GM21737 (cell line): ENCODE results near the gene TACC2.
"Not testable (repeated sequence)": the region's sequence is repeated elsewhere in the genome, so short reads cannot be mapped to it uniquely, and the experiment has no call there.

Experiments used
- ATAC-seq: cut with Tn5 transposase; IDR thresholded peaks from one replicate; pipeline ENCODE4 v1.9.1; 2021; ENCODE audit warnings: mild to moderate bottlenecking, moderate library complexity; ENCODE audit not compliant: unreplicated experiment

Gene TACC2

GRCh38 chr10:122055252-122055651 lies 66.3 kb downstream of the TACC2 start:
- ATAC-seq, result no peak

GRCh38 chr10:122056431-122057094 lies 67.6 kb downstream of the TACC2 start:
- ATAC-seq, result no peak

- ATAC-seq, result no peak
Measured at GRCh38 chr10:122057841-122058413, 69.0 kb downstream of the TACC2 start.

GRCh38 chr10:122060250-122060649 lies 71.3 kb downstream of the TACC2 start:
- ATAC-seq, result no peak

GRCh38 chr10:122062831-122063674 lies 74.1 kb downstream of the TACC2 start:
- ATAC-seq, result no peak

- ATAC-seq, result not testable (repeated sequence)
Measured at GRCh38 chr10:122066337-122066939, 77.5 kb downstream of the TACC2 start.

- no peak for ATAC-seq
Measured at GRCh38 chr10:122068844-122069243, 79.9 kb downstream of the TACC2 start.

GRCh38 chr10:122072491-122072890 lies 83.5 kb downstream of the TACC2 start:
- no peak for ATAC-seq

GRCh38 chr10:122073508-122073907 lies 84.5 kb downstream of the TACC2 start:
- no peak for ATAC-seq

GRCh38 chr10:122075171-122075570 lies 86.2 kb downstream of the TACC2 start:
- no peak for ATAC-seq

GRCh38 chr10:122075876-122076275 lies 86.9 kb downstream of the TACC2 start:
- not testable (repeated sequence) for ATAC-seq

- ATAC-seq, result no peak
Measured at GRCh38 chr10:122077311-122077875, 88.4 kb downstream of the TACC2 start.

GRCh38 chr10:122078326-122078725 lies 89.4 kb downstream of the TACC2 start:
- ATAC-seq, result no peak

- no peak for ATAC-seq
Measured at GRCh38 chr10:122078965-122079795, 90.2 kb downstream of the TACC2 start.

GRCh38 chr10:122082616-122083477 lies 93.9 kb downstream of the TACC2 start:
- ATAC-seq, result no peak

GRCh38 chr10:122083478-122084025 lies 94.6 kb downstream of the TACC2 start:
- no peak for ATAC-seq

- no peak for ATAC-seq
Measured at GRCh38 chr10:122084286-122085041, 95.5 kb downstream of the TACC2 start.

GRCh38 chr10:122085423-122085911 lies 96.5 kb downstream of the TACC2 start:
- no peak for ATAC-seq
